HG02885 (cell line): ENCODE data around the gene LRP1B.
A peak's percentile ranks its signal among the peaks of the same experiment; 100 is the strongest.

Source experiments
- ATAC-seq: cut with Tn5 transposase; IDR thresholded peaks from one replicate; pipeline ENCODE4 v1.9.1; 2021; ENCODE audit warnings: mild to moderate bottlenecking; ENCODE audit not compliant: unreplicated experiment, poor library complexity

LRP1B gene

GRCh38 chr2:142131010-142131669 lies at the start of gene LRP1B:
Gene LRP1B (minus strand): TSS chr2:142131016. CDS start chr2:142130729, 287 bp downstream.
- ATAC-seq, result peak; percentile 58

- ATAC-seq, result no peak
These were observed 48.9 kb upstream of the LRP1B start for GRCh38 chr2:142179686-142180085.

GRCh38 chr2:142178604-142179003 lies 47.8 kb upstream of the LRP1B start:
- ATAC-seq, result no peak

- no peak for ATAC-seq
These were observed 46.1 kb upstream of the LRP1B start for GRCh38 chr2:142176941-142177340.

- ATAC-seq, result no peak
These were observed 45.1 kb upstream of the LRP1B start for GRCh38 chr2:142175813-142176338.

- ATAC-seq, result no peak
These were observed 43.4 kb upstream of the LRP1B start for GRCh38 chr2:142174176-142174575.

- no peak for ATAC-seq
These were observed 40.0 kb upstream of the LRP1B start for GRCh38 chr2:142170847-142171246.

- peak; percentile 93 for ATAC-seq
These were observed 35.0 kb upstream of the LRP1B start for GRCh38 chr2:142165790-142166189.

- ATAC-seq, result no peak
These were observed 22.8 kb upstream of the LRP1B start for GRCh38 chr2:142153601-142154000.

- no peak for ATAC-seq
These were observed 19.6 kb upstream of the LRP1B start for GRCh38 chr2:142150453-142150852.

GRCh38 chr2:142144547-142144946 lies 13.7 kb upstream of the LRP1B start:
- ATAC-seq, result no peak

GRCh38 chr2:142142595-142142994 lies 11.8 kb upstream of the LRP1B start:
- no peak for ATAC-seq

- ATAC-seq, result peak; percentile 72
These were observed 9.6 kb upstream of the LRP1B start for GRCh38 chr2:142140434-142140845.

GRCh38 chr2:142139384-142139783 lies 8.6 kb upstream of the LRP1B start:
- ATAC-seq, result no peak

GRCh38 chr2:142136571-142136970 lies 5.8 kb upstream of the LRP1B start:
- no peak for ATAC-seq

- ATAC-seq, result no peak
These were observed 4.1 kb upstream of the LRP1B start for GRCh38 chr2:142134911-142135310.

GRCh38 chr2:142130111-142131009 lies 456 bp downstream of the LRP1B start:
- peak; percentile 40 for ATAC-seq

- ATAC-seq, result no peak
These were observed 2.7 kb downstream of the LRP1B start for GRCh38 chr2:142128105-142128504.

- no peak for ATAC-seq
These were observed 3.6 kb downstream of the LRP1B start for GRCh38 chr2:142127248-142127647.

GRCh38 chr2:142124706-142125105 lies 6.1 kb downstream of the LRP1B start:
- no peak for ATAC-seq

- no peak for ATAC-seq
These were observed 11.5 kb downstream of the LRP1B start for GRCh38 chr2:142119347-142119746.
